Measurements from ENCODE around the gene TRMT10C. TPM values are rescaled to one million over a fixed set of nuclear protein-coding genes. Genes with fewer than 3 reads are reported as not detected.
"Not testable (repeated sequence)": the region's sequence is repeated elsewhere in the genome, so short reads cannot be mapped to it uniquely, and the experiment has no call there.

Gene TRMT10C
- total RNA-seq, 4 donors from 2014 or later = 14.4 to 21.7 (median 17.3) TPM

- intact Hi-C loops (cut with DNase I) = no loop called here
Observed at GRCh38 chr3:101603184-101603583, 41.5 kb downstream of the TRMT10C start.

GRCh38 chr3:101605398-101605797, 43.7 kb downstream of the TRMT10C start:
- H3K4me3 ChIP-seq; H3K36me3 ChIP-seq; H3K27ac ChIP-seq (replicated peaks in 1 of 4); intact Hi-C loops (cut with DNase I); DNase-seq (ENCODE audit: extremely low spot score); H3K4me1 ChIP-seq; H3K27me3 ChIP-seq; H3K9me3 ChIP-seq: not testable (repeated sequence)
- WGBS = 76% methylated on average over 9 of the region's 10 CpGs

More at GRCh38 chr3:101603184-101603583, 41.5 kb downstream of the TRMT10C start:
- 95% methylated on average over 1 of the region's 1 CpG for WGBS
- Histone ChIP-seq H3K9me3 (no peaks in the 10 kb centered on the region), H3K4me1 (no peaks in the 10 kb centered on the region), H3K27ac (replicated peaks in 1 of 4) (no peak overlapping the region), H3K27me3 (no peaks in the 10 kb centered on the region), H3K4me3 (no peak overlapping the region), H3K36me3 (peaks cover 0 to 3% (median 0%) of the 10 kb centered on the region in 4 donors)
- TF ChIP-seq POLR2A (IDR thresholded peaks at IDR 0.05; ENCODE audit: low read depth) (no peak), EP300 (IDR thresholded peaks at IDR 0.05) (no peak), CTCF (IDR thresholded peaks at IDR 0.05) (no peak), POLR2AphosphoS5 (IDR thresholded peaks at IDR 0.05) (no peak)
- no peak for DNase-seq (ENCODE audit: extremely low spot score)

GRCh38 chr3:101611023-101611422, 49.4 kb downstream of the TRMT10C start:
- no peaks in the 10 kb centered on the region for H3K27me3 ChIP-seq
- 91% methylated on average over 2 of the region's 2 CpGs for WGBS
- no peak overlapping the region for H3K4me3 ChIP-seq
- DNase-seq (ENCODE audit: extremely low spot score) = no peak
- H3K27ac ChIP-seq (replicated peaks in 1 of 4) = no peak overlapping the region
- no peaks in the 10 kb centered on the region for H3K4me1 ChIP-seq
- no peaks in the 10 kb centered on the region for H3K36me3 ChIP-seq
- H3K9me3 ChIP-seq = no peaks in the 10 kb centered on the region
- no peak for TF ChIP-seq CTCF (IDR thresholded peaks at IDR 0.05)
- no peak for TF ChIP-seq POLR2AphosphoS5 (IDR thresholded peaks at IDR 0.05)
- no peak for TF ChIP-seq POLR2A (IDR thresholded peaks at IDR 0.05; ENCODE audit: low read depth)
- no peak for TF ChIP-seq EP300 (IDR thresholded peaks at IDR 0.05)
- intact Hi-C loops (cut with DNase I) = no loop called here

GRCh38 chr3:101613014-101613413, 51.3 kb downstream of the TRMT10C start:
- H3K4me3 ChIP-seq; H3K27me3 ChIP-seq; DNase-seq (ENCODE audit: extremely low spot score); intact Hi-C loops (cut with DNase I); H3K9me3 ChIP-seq; H3K4me1 ChIP-seq; H3K27ac ChIP-seq (replicated peaks in 1 of 4); H3K36me3 ChIP-seq: not testable (repeated sequence)
- WGBS = 86% methylated on average over 8 of the region's 9 CpGs

- intact Hi-C loops (cut with DNase I) = no loop called here
- TF ChIP-seq POLR2AphosphoS5 (IDR thresholded peaks at IDR 0.05) (no peak), POLR2A (IDR thresholded peaks at IDR 0.05; ENCODE audit: low read depth) (no peak)
- Histone ChIP-seq H3K4me3 (no peak overlapping the region), H3K27ac (replicated peaks in 1 of 4) (no peak overlapping the region), H3K36me3 (no peaks in the 10 kb centered on the region), H3K4me1 (no peaks in the 10 kb centered on the region), H3K27me3 (no peaks in the 10 kb centered on the region), H3K9me3 (no peaks in the 10 kb centered on the region)
- DNase-seq (ENCODE audit: extremely low spot score) = no peak
- 92% methylated on average over 6 of the region's 6 CpGs for WGBS
Observed at GRCh38 chr3:101615525-101615924, 53.9 kb downstream of the TRMT10C start.

Small RNA genes lying within 50 kb of the gene (small RNA-seq; reads per million reads assigned to genes)
- 0 reads per million in 3 donors for gene RNU6-1256P

Other genes with a start within 250 kb of the TRMT10C start
- under 1 TPM; 0.78 to 0.83 (median 0.82) TPM for gene IMPG2, start 241.3 kb upstream of the TRMT10C start, total RNA-seq
- 10 to 100 TPM; 13.7 to 23.3 (median 15.9) TPM for gene SENP7, start 48.7 kb upstream of the TRMT10C start, total RNA-seq
- 100 to 1,000 TPM; 105 to 186 (median 124) TPM for gene PCNP, start 12.3 kb downstream of the TRMT10C start, total RNA-seq
- 10 to 100 TPM; 15.3 to 20.8 (median 16.9) TPM for gene ZBTB11, start 115.3 kb downstream of the TRMT10C start, total RNA-seq
- gene RPL24, start 124.8 kb downstream of the TRMT10C start, total RNA-seq = 1,000 to 10,000 TPM; 1,560 to 1,805 (median 1,727) TPM
- 10 to 100 TPM in 1 of 4 donors, 1 to 10 TPM in 3; 7.2 to 10.4 (median 8.0) TPM for gene CEP97, start 162.7 kb downstream of the TRMT10C start, total RNA-seq
- gene NXPE3, start 217.3 kb downstream of the TRMT10C start, total RNA-seq = 10 to 100 TPM; 12.4 to 19.5 (median 17.8) TPM

Data from esophagus muscularis mucosa (tissue), 4 donors.